Esophagus mucosa (tissue), 1 donor: ENCODE results near the gene TENM4. TPM values are rescaled to one million over a fixed set of nuclear protein-coding genes. Genes with fewer than 3 reads are reported as not detected.

Experiments
- ATAC-seq: fragments of 200-7000 bp; cut with Tn5 transposase; one replicate; pipeline ENCODE4 v1.9.1; 2020
- total RNA-seq: library from RNA; stranded (reverse); gene quantifications from one replicate; pipeline ENCODE4 v1.2.4, GENCODE V29; 2023
- donor health status: DM: yes; HTN: yes; CAD: no.

The TENM4 gene
- total RNA-seq, 1 donor from 2014 or later, result 21.8 TPM

GRCh38 chr11:78772186-78772585, 668.6 kb downstream of the TENM4 start:
- no peak for ATAC-seq

DNA sequence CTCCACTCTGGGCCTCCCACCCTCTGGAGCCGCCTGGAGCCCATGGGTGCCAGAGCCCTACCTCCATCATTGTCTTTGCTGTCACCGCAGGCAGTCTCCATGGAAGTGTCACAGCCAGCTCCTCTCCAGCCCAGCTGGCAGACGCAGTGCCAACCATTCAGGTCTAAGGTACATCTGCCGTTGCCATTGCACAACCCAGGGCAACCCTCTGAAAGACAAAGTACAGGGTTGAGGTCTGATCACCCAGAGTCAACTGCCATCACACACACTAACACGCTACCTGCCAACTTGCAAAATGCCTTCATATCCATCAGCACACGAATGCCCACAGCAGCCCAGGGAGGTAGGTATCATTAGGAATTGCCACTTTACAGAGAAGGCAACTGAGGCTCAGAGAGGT, 669.9 kb downstream of the TENM4 start:
- no peak for ATAC-seq

DNA sequence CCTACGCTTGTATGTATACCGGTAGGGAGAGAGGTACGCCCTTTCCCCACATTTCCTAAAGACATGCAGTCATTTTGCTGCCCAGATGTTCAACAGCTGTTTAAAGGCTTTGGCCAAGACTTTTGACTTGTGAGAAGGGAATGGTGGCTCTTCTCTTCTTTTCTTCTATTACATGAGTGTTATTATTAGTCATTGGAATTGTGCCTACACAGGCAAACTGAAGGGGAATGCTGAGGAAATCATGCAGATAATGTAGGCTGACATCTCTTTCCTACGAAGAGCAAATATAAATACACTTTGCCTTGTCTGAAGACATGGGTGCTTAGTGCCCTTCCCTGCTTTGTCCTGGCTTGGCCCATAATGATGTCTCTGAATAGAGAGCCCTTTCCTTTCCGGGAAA, 671.9 kb downstream of the TENM4 start:
- ATAC-seq, result no peak

- ATAC-seq, result no peak
These were observed 672.5 kb downstream of the TENM4 start for GRCh38 chr11:78768345-78768744.

DNA sequence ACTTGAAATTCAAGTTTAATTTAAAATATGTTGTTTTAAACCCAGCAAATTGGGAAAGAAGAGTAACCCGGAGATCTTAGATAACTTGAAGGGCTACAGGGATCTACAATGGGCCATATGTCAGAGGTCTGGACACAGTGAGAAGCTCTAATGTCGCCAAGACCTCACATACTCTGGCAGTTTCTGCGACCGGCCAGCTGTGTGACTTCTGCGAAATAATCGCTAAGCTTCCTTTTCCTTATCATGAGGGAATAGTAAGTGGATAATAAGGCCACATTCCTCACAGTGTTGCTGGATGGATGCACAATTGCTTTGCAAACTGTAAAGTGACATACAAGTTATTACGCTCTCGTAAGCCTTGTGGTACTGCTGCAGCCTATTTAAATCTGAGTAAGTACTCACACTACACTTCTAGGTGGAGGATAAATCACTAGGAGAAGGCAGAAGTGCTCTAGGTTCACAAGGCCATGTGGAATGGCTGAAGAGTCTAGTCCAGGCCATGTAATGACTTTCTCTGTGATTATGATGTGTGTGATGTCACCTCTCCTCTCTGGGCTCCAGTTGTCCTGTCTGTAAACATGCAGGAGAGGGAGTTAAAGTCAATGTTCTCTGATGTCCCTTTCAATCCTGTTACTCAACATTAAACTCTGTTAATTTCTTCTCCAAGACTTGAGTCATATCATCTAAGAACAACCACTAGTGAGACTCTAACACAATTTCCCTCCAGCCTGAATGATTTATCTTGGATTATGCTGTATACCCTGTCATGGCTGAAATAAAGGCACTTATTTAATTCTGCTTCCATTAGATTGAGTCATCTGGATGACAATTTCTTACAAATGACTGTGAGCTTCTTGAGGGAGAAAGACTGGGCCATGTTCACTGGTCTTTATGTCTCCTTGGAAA, 673.5 kb downstream of the TENM4 start:
- ATAC-seq, result peak; percentile 47

- no peak for ATAC-seq
These were observed 675.9 kb downstream of the TENM4 start for GRCh38 chr11:78764946-78765345.

DNA sequence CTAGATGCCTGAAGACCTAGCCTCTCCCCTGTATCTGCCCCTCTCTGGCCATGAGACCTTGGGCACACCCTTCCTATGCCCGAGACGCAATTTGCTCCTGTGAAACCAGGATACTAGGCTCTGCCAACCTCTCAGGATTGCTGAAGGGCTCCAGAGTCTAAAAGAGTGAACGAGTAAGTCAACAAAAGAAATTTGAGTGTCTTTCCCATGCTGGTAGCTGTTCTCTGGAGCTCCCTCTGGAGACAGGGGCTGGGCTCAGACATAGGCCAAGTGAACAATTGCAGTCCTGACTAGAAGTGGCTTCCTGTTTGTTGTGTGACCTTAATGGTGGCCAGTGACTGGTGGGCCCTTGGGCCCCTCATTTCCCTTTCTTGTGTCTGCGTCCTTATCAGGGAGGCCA, 677.2 kb downstream of the TENM4 start:
- no peak for ATAC-seq

DNA sequence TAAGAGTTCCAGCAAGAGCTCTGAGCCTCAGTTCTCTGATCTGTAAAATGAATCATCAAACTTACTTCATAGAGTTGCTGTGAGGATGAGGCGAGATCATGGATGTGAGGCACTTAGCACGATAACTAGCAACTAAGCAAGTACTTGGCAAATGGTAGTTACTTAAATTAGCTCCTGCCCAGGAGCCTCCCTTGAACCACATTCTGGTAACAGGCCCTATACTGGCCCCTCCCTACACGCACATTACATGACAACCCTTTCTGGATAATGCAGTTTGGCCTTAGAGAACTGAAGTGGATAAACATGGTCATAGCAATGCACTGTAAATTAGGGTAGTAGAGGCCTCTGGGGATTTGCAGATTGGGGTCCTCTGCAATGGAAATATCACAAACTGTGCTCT, 678.7 kb downstream of the TENM4 start:
- ATAC-seq, result no peak

- no peak for ATAC-seq
These were observed 681.8 kb downstream of the TENM4 start for GRCh38 chr11:78759071-78759470.

GRCh38 chr11:78753297-78753696, 687.5 kb downstream of the TENM4 start:
- ATAC-seq, result no peak

DNA sequence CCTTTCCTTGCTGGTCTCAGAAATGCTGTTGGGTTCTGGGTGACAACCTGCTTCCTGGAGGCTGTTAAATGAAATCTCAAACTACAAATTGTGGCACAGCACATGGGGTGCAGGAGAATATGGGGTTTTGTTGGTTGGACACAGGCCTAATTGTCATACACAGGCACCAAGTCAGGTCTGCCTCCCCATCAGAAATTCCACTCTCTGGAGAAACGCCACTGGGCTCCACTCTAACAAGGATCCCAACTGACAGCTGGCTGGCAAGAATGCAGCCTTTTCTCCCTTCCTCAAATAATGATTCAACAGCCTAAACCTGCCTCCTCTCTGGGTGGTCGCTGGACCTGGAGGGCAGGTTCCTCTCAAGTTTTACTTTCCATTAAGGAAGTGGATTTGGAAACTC, 688.3 kb downstream of the TENM4 start:
- ATAC-seq, result no peak

DNA sequence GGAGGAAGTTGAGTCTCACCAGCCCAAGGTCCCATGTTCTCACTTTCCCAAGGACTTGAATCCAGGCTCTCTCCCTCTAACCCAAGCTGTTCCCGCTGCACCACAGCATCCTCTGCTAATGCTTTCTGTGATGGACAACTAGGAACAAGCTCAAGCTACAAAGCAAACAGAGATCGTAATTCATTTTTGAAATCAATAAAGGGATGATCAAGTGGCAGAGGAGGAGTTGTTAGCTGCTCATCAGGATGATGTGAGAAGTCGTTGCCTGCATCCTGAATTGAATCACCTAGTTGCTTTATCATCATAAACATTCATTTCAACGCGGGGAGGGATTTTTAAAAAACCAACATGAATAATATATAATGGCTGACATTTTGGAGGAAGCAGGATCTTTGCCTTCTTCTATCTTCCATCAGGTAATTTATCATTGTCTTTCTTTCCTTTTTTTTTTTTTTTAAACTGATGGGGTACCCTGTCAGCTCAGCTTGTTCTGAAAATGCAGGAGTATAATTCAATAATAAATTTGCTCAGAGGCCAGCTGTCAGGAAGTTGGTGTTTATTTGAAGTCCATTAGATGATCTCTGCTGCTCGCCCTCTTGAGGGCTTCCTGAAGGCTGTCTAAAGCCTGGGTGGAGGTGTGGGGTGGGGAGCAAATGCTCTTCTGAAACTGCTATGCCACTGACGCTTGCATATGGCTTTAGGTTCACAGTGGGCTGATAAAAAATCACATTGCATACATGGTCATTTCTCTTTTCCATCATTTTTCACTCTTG, 691.7 kb downstream of the TENM4 start:
- no peak for ATAC-seq

GRCh38 chr11:78744949-78745348, 695.9 kb downstream of the TENM4 start:
- no peak for ATAC-seq

- peak; percentile 67 for ATAC-seq
These were observed 696.6 kb downstream of the TENM4 start for GRCh38 chr11:78744202-78744601.

DNA sequence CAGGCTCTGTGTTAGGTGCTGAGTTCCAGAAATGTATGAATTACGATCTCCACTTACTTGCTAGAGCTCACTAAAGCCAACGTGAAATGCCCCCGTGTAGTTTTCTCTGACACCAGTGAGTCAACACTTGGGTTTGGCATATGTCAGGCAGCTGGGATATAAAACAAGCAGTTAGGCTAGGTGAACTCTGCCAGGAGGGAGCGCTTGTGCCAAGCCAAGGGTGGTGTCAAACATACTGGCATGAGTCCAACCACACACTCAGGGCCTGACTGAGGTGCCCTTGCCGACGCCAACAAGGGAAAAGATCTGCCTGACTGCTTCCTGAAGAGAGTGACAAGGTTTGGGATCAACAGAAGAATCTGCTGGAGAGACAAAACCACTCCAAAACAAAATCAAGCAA, 698.4 kb downstream of the TENM4 start:
- ATAC-seq, result peak; percentile 88

- no peak for ATAC-seq
These were observed 699.1 kb downstream of the TENM4 start for GRCh38 chr11:78741741-78742140.

GRCh38 chr11:78740199-78741071, 700.4 kb downstream of the TENM4 start:
- peak; percentile 75 for ATAC-seq

DNA sequence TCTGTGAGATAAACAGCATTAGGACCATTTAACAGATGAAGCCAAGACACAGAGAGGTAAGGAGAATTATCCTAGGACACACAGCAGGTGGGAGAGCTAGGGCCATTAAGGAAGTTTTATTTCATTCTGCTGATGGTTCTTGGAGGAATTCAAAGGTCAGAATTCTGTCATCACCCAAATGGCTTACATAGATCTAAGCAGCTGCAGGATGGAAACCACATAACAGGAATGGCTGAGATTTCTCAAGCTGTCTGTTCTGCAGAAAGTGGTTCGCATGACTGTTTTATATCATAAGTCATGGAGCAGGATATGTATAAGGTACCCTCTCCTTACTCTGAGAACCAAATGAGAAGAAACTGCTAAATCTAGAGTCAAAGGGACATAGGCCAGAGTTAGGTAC, 702.9 kb downstream of the TENM4 start:
- ATAC-seq, result no peak

GRCh38 chr11:78737301-78737700, 703.5 kb downstream of the TENM4 start:
- no peak for ATAC-seq

DNA sequence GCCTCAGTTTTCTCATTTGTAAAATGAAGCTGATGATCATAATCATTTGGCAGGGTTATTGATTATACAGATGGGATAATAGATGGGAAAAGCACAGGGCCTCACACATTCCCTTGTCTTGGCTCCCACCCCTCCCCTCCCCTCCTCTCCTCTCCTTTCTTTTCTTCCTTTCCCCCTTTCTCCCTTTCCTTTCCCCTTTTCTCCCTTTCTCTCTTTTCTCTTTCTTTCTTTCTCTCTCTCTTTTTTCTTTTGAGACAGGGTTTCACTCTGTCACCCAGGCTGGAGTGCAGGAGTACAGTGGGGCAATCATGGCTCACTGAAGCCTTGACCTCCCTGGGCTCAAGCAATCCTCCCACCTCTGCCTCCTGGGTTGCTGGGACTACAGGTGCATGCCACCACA, 705.1 kb downstream of the TENM4 start:
- ATAC-seq, result no peak

GRCh38 chr11:78733031-78733430, 707.8 kb downstream of the TENM4 start:
- ATAC-seq, result peak; percentile 87

GRCh38 chr11:78732246-78732645, 708.6 kb downstream of the TENM4 start:
- ATAC-seq, result no peak

DNA sequence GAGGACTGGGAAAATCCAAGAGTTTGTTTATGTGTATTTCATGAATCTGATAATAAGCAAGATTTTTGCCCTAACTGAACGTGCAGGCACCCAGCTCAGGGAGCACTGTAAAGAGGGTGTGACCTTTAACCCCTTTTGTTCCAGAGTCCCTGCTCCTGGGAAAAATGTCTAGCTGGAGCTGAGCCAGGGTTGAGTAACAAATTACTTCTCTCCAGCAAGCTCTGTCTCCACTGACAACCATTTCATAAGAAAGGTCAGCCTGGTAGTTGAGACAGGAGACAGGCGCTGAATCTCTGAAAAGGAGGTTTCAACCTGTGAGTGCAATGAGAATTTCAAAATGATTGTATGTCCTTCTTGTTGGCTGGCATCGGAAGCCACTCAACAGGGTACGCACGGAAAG, 709.8 kb downstream of the TENM4 start:
- no peak for ATAC-seq
